CD4-positive, alpha-beta T cell (primary cell): ENCODE data around the gene AKAP7. TPM values are rescaled to one million over a fixed set of nuclear protein-coding genes. Genes with fewer than 3 reads are reported as not detected.

ENCODE experiments used
- ATAC-seq: fragments of 200-7000 bp; cut with Tn5 transposase; one replicate; pipeline ENCODE4 v1.10.0; 2022; ENCODE audit warnings: mild to moderate bottlenecking; ENCODE audit not compliant: poor library complexity
- CTCF ChIA-PET: fragments of 350-600 bp; sonication (Branson Sonifier 250); formaldehyde crosslinking; loops from one replicate; lab custom pipeline; 2021; ENCODE audit warnings: antibody characterized with exemption, inconsistent platforms; lab: Charles Lee
- POLR2A ChIA-PET: fragments of 350-600 bp; sonication (Branson Sonifier 250); formaldehyde crosslinking; loops from one replicate; lab custom pipeline; 2021; ENCODE audit warnings: antibody characterized with exemption, inconsistent platforms; lab: Charles Lee
- DNase-seq, 14 experiments: peaks; one replicate each; pipeline ENCODE4 v3.0.0-alpha.2; 2013 to 2020; ENCODE audit warnings: mixed read lengths in 2 of 14
- H3K27ac ChIP-seq, 2 donors: one replicate each; pipeline versions ENCODE4 v1.5.1 to v1.7.0; 2013; ENCODE audit warnings: low read length in 2 of 2, low read depth in 1 of 2, mild to moderate bottlenecking in 1 of 2
- H3K27me3 ChIP-seq, 2 experiments: 1 replicate in 1 of 2; 2 replicates in 1 of 2; pipeline versions ENCODE4 v1.6.1 to v1.7.0; 2013; ENCODE audit warnings: low read length in 2 of 2, control low read depth in 1 of 2, mild to moderate bottlenecking in 1 of 2, moderate library complexity in 1 of 2; ENCODE audit not compliant: insufficient read depth in 2 of 2, control insufficient read depth in 1 of 2
- H3K36me3 ChIP-seq: one replicate; pipeline ENCODE4 v1.6.1; 2013; ENCODE audit warnings: low read length, control low read depth; ENCODE audit not compliant: insufficient read depth
- H3K4me1 ChIP-seq: one replicate; pipeline ENCODE4 v1.6.1; 2013; ENCODE audit warnings: low read length, control low read depth; ENCODE audit not compliant: insufficient read depth
- H3K4me3 ChIP-seq: one replicate; pipeline ENCODE4 v1.5.1; 2013; ENCODE audit warnings: mild to moderate bottlenecking, low read length, moderate library complexity
- H3K9me3 ChIP-seq, 2 experiments: 1 replicate in 1 of 2; 2 replicates in 1 of 2; pipeline versions ENCODE4 v1.6.1 to v1.7.0; 2013; ENCODE audit warnings: low read length in 2 of 2, mild to moderate bottlenecking in 2 of 2, control low read depth in 1 of 2, moderate library complexity in 1 of 2; ENCODE audit not compliant: control insufficient read depth in 1 of 2, insufficient read depth in 1 of 2
- H3K27ac Mint-ChIP-seq: one replicate; pipeline ENCODE4 v1.8.0; 2020; ENCODE audit warnings: mixed read lengths
- H3K27me3 Mint-ChIP-seq: one replicate; pipeline ENCODE4 v1.8.0; 2021; ENCODE audit warnings: mixed read lengths
- H3K36me3 Mint-ChIP-seq: one replicate; pipeline ENCODE4 v1.8.0; 2021; ENCODE audit warnings: low read depth, mixed read lengths
- H3K4me1 Mint-ChIP-seq: one replicate; pipeline ENCODE4 v1.8.0; 2021; ENCODE audit warnings: low read depth, mixed read lengths
- H3K4me3 Mint-ChIP-seq: one replicate; pipeline ENCODE4 v1.8.0; 2020; ENCODE audit warnings: mild to moderate bottlenecking, mixed read lengths
- H3K9me3 Mint-ChIP-seq: one replicate; pipeline ENCODE4 v1.8.0; 2020; ENCODE audit warnings: mixed read lengths
- intact Hi-C, 2 experiments: fragments of 100-400 bp; cut with DNase I in 1 of 2; cut with micrococcal nuclease in 1 of 2; formaldehyde crosslinking; loops; one replicate each; pipeline versions ENCODE4 v1.15.1 to v1.9.0; 2023 to 2025; cut with DNase I, micrococcal nuclease
- total RNA-seq, 174 experiments: library from RNA in 2 of 174; stranded (reverse) in 2 of 174; gene quantifications; one replicate each; pipeline ENCODE4 v1.2.3 and lab custom pipeline; 2021 to 2026
- TF ChIP-seq, protein P1 (sequence below): fragments of 200-600 bp; IDR thresholded peaks from one replicate; pipeline ENCODE4 v1.8.0; 2022; ENCODE audit warnings: antibody characterized with exemption, mild to moderate bottlenecking

Gene AKAP7
- total RNA-seq, 2 experiments from 2014 or later: 9.1 to 12.2 TPM

DNA sequence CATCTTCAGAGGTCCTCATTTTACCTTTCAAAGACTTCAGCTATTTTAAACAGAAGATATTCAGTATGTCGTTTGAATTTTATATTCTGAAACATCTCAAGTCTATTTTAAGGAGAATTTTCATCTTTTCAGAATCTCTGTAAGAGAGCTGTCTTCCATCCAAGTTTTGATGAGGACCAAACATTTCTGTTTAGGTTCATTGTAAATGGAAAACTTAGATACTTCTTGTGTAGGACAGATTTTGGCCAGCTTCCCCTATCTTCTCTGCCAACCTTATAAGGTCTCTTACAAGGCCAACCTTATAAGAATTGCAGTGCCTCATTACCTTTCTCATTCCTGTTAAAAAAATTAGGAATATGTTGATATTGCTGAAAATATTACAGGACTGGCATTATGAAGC lies 88.1 kb downstream of the AKAP7 start:
- H3K4me3 Mint-ChIP-seq: no peak overlapping the region
- no peaks in the 10 kb centered on the region for H3K9me3 Mint-ChIP-seq
- no peak overlapping the region for H3K27ac Mint-ChIP-seq
- H3K36me3 Mint-ChIP-seq: peaks cover 62% of the 10 kb centered on the region
- Histone ChIP-seq H3K4me1 (peaks cover 3% of the 10 kb centered on the region), H3K4me3 (no peak overlapping the region), H3K27me3 (no peaks in the 10 kb centered on the region), H3K27ac (no peak overlapping the region), H3K9me3 (no peaks in the 10 kb centered on the region), H3K36me3 (peaks cover 16% of the 10 kb centered on the region)
- ChIA-PET POLR2A (no interaction called here), CTCF (interaction anchor here (1.3 kb wide), 1 partner anchor 24 kb away, joined by 5 read pairs; no protein-coding TSS in a partner anchor)
- DNase-seq: no peak
- H3K27me3 Mint-ChIP-seq: no peaks in the 10 kb centered on the region
- intact Hi-C loops: no loop called here
- ATAC-seq: no peak
- H3K4me1 Mint-ChIP-seq: peaks cover 47% of the 10 kb centered on the region
- TF ChIP-seq, protein P1, sequence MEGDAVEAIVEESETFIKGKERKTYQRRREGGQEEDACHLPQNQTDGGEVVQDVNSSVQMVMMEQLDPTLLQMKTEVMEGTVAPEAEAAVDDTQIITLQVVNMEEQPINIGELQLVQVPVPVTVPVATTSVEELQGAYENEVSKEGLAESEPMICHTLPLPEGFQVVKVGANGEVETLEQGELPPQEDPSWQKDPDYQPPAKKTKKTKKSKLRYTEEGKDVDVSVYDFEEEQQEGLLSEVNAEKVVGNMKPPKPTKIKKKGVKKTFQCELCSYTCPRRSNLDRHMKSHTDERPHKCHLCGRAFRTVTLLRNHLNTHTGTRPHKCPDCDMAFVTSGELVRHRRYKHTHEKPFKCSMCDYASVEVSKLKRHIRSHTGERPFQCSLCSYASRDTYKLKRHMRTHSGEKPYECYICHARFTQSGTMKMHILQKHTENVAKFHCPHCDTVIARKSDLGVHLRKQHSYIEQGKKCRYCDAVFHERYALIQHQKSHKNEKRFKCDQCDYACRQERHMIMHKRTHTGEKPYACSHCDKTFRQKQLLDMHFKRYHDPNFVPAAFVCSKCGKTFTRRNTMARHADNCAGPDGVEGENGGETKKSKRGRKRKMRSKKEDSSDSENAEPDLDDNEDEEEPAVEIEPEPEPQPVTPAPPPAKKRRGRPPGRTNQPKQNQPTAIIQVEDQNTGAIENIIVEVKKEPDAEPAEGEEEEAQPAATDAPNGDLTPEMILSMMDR: peak; percentile 3

DNA sequence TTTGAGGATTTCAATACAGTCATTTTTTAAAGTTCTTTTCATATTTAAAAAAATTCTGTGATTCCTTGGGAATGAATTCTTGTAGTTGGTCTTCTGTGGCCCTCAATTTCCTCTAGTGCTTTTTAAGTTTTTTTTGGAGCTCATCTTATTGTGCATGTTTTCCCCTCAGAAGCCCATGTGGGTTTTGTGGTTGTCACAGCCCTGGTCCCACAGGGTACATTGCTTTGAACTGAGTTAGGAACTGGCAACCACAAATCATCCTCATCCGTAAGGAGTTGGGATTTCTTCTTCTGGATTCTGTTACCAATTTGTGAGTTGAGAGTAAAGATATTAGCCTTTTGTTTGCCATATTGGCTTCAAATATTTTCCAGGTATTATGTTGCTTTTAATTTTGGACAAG lies 89.9 kb downstream of the AKAP7 start:
- CTCF ChIA-PET: no interaction called here
- Mint-ChIP-seq H3K4me1 (peaks cover 52% of the 10 kb centered on the region), H3K9me3 (no peaks in the 10 kb centered on the region), H3K36me3 (peaks cover 63% of the 10 kb centered on the region), H3K4me3 (no peak overlapping the region), H3K27me3 (no peaks in the 10 kb centered on the region), H3K27ac (no peak overlapping the region)
- H3K4me1 ChIP-seq: peaks cover 3% of the 10 kb centered on the region
- H3K27me3 ChIP-seq: no peaks in the 10 kb centered on the region
- intact Hi-C loops: no loop called here
- ATAC-seq (no peak), DNase-seq (no peak)
- H3K36me3 ChIP-seq: peaks cover 16% of the 10 kb centered on the region
- POLR2A ChIA-PET: interaction anchor here (1.0 kb wide), 1 partner anchor 26 kb away, joined by 3 read pairs; no protein-coding TSS in a partner anchor
- H3K4me3 ChIP-seq: no peak overlapping the region
- no peak overlapping the region for H3K27ac ChIP-seq
- H3K9me3 ChIP-seq: no peaks in the 10 kb centered on the region
- TF ChIP-seq, protein P1: no peak

DNA sequence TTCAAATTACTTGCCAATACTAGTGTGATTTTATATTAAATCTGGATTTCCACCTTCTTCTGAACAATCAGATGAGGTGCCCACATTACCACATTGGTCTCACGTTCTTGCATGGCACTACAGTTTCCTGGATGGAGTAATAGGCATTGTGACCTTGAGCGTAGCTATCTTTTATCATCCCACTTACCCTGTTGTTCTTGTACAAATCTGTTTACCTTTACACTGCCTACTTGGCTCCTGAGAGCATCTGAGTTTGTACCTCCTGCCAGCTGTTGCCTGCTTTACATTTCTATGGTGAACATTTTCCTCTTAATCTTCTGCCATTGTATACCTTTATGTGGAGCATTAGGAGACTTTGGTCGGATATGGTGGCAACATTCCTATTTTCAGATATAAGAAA lies 90.7 kb downstream of the AKAP7 start:
- POLR2A ChIA-PET: interaction anchor here (0.7 to 1.5 kb wide), 2 partner anchors 27 to 58 kb away, joined by 3 read pairs; no protein-coding TSS in a partner anchor
- intact Hi-C loops: no loop called here
- H3K4me1 Mint-ChIP-seq: peaks cover 54% of the 10 kb centered on the region
- Histone ChIP-seq H3K9me3 (no peaks in the 10 kb centered on the region), H3K27me3 (no peaks in the 10 kb centered on the region), H3K4me3 (no peak overlapping the region), H3K27ac (no peak overlapping the region), H3K36me3 (peaks cover 10% of the 10 kb centered on the region), H3K4me1 (peaks cover 3% of the 10 kb centered on the region)
- H3K27ac Mint-ChIP-seq: no peak overlapping the region
- DNase-seq: no peak
- TF ChIP-seq, protein P1: no peak
- H3K4me3 Mint-ChIP-seq: no peak overlapping the region
- CTCF ChIA-PET: no interaction called here
- no peak for ATAC-seq
- H3K9me3 Mint-ChIP-seq: no peaks in the 10 kb centered on the region
- peaks cover 61% of the 10 kb centered on the region for H3K36me3 Mint-ChIP-seq
- no peaks in the 10 kb centered on the region for H3K27me3 Mint-ChIP-seq
